ENCODE data around the gene APOC1.
A peak's percentile ranks its signal among the peaks of the same experiment; 100 is the strongest.
"Not testable (repeated sequence)": the region's sequence is repeated elsewhere in the genome, so short reads cannot be mapped to it uniquely, and the experiment has no call there.

APOC1 gene

GRCh38 chr19:44914433-44915206, at the start of gene APOC1:
TSS of gene APOC1 (plus strand) at chr19:44914608. CDS start at chr19:44914892, 284 bp downstream.
- DNase-seq = peak; percentile 82

GRCh38 chr19:44865196-44865767, 49.1 kb upstream of the APOC1 start:
- DNase-seq = no peak

GRCh38 chr19:44866664-44867063, 47.7 kb upstream of the APOC1 start:
- no peak for DNase-seq

- DNase-seq = no peak
Observed at GRCh38 chr19:44867578-44867977, 46.8 kb upstream of the APOC1 start.

- peak; percentile 77 for DNase-seq
Observed at GRCh38 chr19:44869733-44870470, 44.5 kb upstream of the APOC1 start.

- DNase-seq = no peak
Observed at GRCh38 chr19:44871809-44872208, 42.6 kb upstream of the APOC1 start.

GRCh38 chr19:44872661-44873060, 41.7 kb upstream of the APOC1 start:
- no peak for DNase-seq

- no peak for DNase-seq
Observed at GRCh38 chr19:44874317-44874716, 40.1 kb upstream of the APOC1 start.

GRCh38 chr19:44875666-44876451, 38.5 kb upstream of the APOC1 start:
- no peak for DNase-seq

GRCh38 chr19:44876930-44877535, 37.4 kb upstream of the APOC1 start:
- no peak for DNase-seq

- DNase-seq = no peak
Observed at GRCh38 chr19:44878120-44878865, 36.1 kb upstream of the APOC1 start.

GRCh38 chr19:44879309-44880065, 34.9 kb upstream of the APOC1 start:
- DNase-seq = no peak

GRCh38 chr19:44882063-44882462, 32.3 kb upstream of the APOC1 start:
- DNase-seq = no peak

GRCh38 chr19:44882619-44883397, 31.6 kb upstream of the APOC1 start:
- not testable (repeated sequence) for DNase-seq

GRCh38 chr19:44883922-44884321, 30.5 kb upstream of the APOC1 start:
- no peak for DNase-seq

- no peak for DNase-seq
Observed at GRCh38 chr19:44884566-44884965, 29.8 kb upstream of the APOC1 start.

- DNase-seq = no peak
Observed at GRCh38 chr19:44886141-44886540, 28.3 kb upstream of the APOC1 start.

GRCh38 chr19:44887648-44888047, 26.8 kb upstream of the APOC1 start:
- DNase-seq = no peak

GRCh38 chr19:44888335-44888734, 26.1 kb upstream of the APOC1 start:
- not testable (repeated sequence) for DNase-seq

GRCh38 chr19:44889830-44890365, 24.5 kb upstream of the APOC1 start:
- no peak for DNase-seq

Measured in inflammatory macrophage treated with lipopolysaccharide for 4 hours (primary cell).